Measurements from ENCODE around the gene TRPV4.

GRCh38 chr12:109786799-109787198 lies 46.4 kb downstream of the TRPV4 start:
- TF ChIP-seq CTCF (IDR thresholded peaks at IDR 0.05) (no peak), POLR2A (IDR thresholded peaks at IDR 0.05) (no peak)

Measured in uterus (tissue), 2 donors.